Activated CD4-positive, alpha-beta T cell treated with anti-CD3 and anti-CD28 coated beads, Interleukin-2, amount 10 ng/mL, durations not matched to agents 24 days and 14 days (primary cell): ENCODE data around the gene TBK1. TPM values are rescaled to one million over a fixed set of nuclear protein-coding genes. Genes with fewer than 3 reads are reported as not detected.

Experiments used
- DNase-seq: peaks from one replicate; pipeline ENCODE4 v3.0.0; 2022
- H3K27ac Mint-ChIP-seq: one replicate; pipeline ENCODE4 v1.8.0; 2022; ENCODE audit warnings: mild to moderate bottlenecking, mixed read lengths
- H3K27me3 Mint-ChIP-seq: one replicate; pipeline ENCODE4 v1.8.0; 2022; ENCODE audit warnings: mixed read lengths
- H3K36me3 Mint-ChIP-seq: one replicate; pipeline ENCODE4 v1.8.0; 2022; ENCODE audit warnings: low read depth, mild to moderate bottlenecking, mixed read lengths
- H3K4me1 Mint-ChIP-seq: one replicate; pipeline ENCODE4 v1.8.0; 2021; ENCODE audit warnings: mixed read lengths
- H3K4me3 Mint-ChIP-seq: one replicate; pipeline ENCODE4 v1.8.0; 2022; ENCODE audit warnings: mild to moderate bottlenecking, moderate library complexity, mixed read lengths
- H3K9me3 Mint-ChIP-seq: one replicate; pipeline ENCODE4 v1.8.0; 2021; ENCODE audit warnings: mixed read lengths
- intact Hi-C: fragments of 100-400 bp; cut with micrococcal nuclease; formaldehyde crosslinking; loops from one replicate; pipeline ENCODE4 v1.15.1; 2023
- total RNA-seq: library from RNA; stranded (reverse); gene quantifications from 2 replicates; pipeline ENCODE4 v1.2.3, GENCODE V29; 2022

The TBK1 gene
- total RNA-seq, 1 donor from 2014 or later = 32.9 TPM

- Mint-ChIP-seq H3K4me3 (no peak overlapping the region), H3K36me3 (no peaks in the 10 kb centered on the region), H3K4me1 (peaks cover 4% of the 10 kb centered on the region), H3K27me3 (peaks cover 8% of the 10 kb centered on the region), H3K9me3 (no peaks in the 10 kb centered on the region), H3K27ac (no peak overlapping the region)
- intact Hi-C loops = no loop called here
- no peak for DNase-seq
Measured at GRCh38 chr12:64551676-64552075, 99.8 kb downstream of the TBK1 start.

Other genes with a start within 250 kb of the TBK1 start
- 12.8 and 17.1 TPM in 2 replicates for gene KICS2, start 229.8 kb upstream of the TBK1 start, total RNA-seq
- 0.40 TPM in 1 of 2 replicates, not detected in the other for gene C12orf56, start 61.4 kb upstream of the TBK1 start, total RNA-seq
- 158 and 163 TPM in 2 replicates for gene XPOT, start 47.7 kb upstream of the TBK1 start, total RNA-seq
- 40.8 and 43.1 TPM in 2 replicates for gene RASSF3, start 158.4 kb downstream of the TBK1 start, total RNA-seq